Tracheal epithelial cell (primary cell): ENCODE data around the gene COA4. TPM values are rescaled to one million over a fixed set of nuclear protein-coding genes. Genes with fewer than 3 reads are reported as not detected.

ENCODE experiments used
- total RNA-seq: library from RNA; depleted of rRNA; stranded (reverse); fragments of >200 nt; gene quantifications from 2 replicates; pipeline ENCODE4 v1.2.1, GENCODE V29; 2014

The COA4 gene
- 103 and 107 TPM in 2 replicates for total RNA-seq

DNA sequence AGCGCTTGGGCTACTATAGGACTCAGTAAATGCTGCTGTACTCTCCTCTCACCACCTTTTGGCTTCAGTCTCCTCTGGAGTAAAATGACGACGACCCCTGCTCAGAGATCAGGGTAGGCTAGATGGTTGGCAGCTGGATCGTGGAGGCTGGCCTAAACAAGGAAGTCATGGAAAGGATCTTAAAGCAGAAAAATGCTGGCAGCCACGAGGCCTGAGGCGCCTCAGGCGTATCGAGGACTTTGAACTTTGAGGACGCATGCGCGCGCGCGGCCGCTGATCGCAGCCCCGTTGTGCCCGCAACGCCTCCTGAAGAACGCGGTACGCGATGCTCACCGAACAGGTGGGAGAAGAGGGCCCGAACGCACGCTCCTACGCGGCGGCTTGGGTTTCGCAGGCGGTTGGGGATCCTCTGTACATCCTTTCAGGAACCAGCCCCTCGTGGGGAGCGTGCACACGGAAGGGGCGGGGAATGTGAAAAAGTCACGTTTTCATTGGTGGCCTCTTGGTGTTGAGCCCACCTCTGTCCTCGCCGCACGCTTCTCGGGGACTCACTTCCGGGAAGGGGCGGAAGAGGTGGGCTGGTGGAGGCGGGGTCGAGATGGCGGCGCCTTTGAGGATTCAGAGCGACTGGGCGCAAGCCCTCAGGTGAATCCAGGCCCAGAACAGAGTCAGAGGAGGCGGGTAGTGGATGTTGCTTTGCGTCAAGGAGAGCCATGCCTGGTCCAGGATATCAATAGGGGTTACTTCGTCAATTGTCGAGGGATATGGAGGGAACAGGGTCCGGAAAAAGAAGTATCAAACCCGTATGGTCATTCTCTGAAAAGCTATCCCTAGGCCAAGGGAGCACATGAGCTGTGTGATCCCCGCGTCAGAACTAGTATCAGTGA is at the start of gene COA4, which contains the start of gene PAAF1:
TSS of gene COA4 (minus strand) at position 423 of the 887 bp plus-strand sequence. CDS start 3,468 bp downstream, outside the sequence.
TSS of gene PAAF1 (plus strand) at position 576 of the 887 bp plus-strand sequence. CDS start at position 599, 23 bp downstream.

Other genes with a start within 250 kb of the COA4 start
- 1.2 TPM in 1 of 2 replicates, not detected in the other for gene PLEKHB1, start 230.3 kb downstream of the COA4 start, total RNA-seq
- gene RAB6A, start 115.8 kb downstream of the COA4 start, total RNA-seq = 272 and 364 TPM in 2 replicates
- 25.8 and 43.1 TPM in 2 replicates for gene MRPL48, start 89.0 kb downstream of the COA4 start, total RNA-seq
- 8.7 and 11.5 TPM in 2 replicates for gene PAAF1, start 153 bp upstream of the COA4 start, total RNA-seq
- gene DNAJB13, start 74.2 kb upstream of the COA4 start, total RNA-seq = under 0.01 and 0.24 TPM in 2 replicates
- 4.3 TPM in 1 of 2 replicates, not detected in the other for gene UCP2, start 106.0 kb upstream of the COA4 start, total RNA-seq
- gene UCP3, start 132.2 kb upstream of the COA4 start, total RNA-seq = not detected in 2 replicates